Spinal cord (tissue), 10 donors: ENCODE measurements around the gene SIAE. TPM values are rescaled to one million over a fixed set of nuclear protein-coding genes. Genes with fewer than 3 reads are reported as not detected.
A peak's percentile ranks its signal among the peaks of the same experiment; 100 is the strongest.

Experiments used
- DNase-seq, 6 donors: peaks; one replicate each; pipeline versions ENCODE4 v3.0.0 to v3.0.0-alpha.2; 2013 to 2015; ENCODE audit warnings: low spot score in 6 of 6, low read depth in 4 of 6
- H3K27ac ChIP-seq: one replicate; pipeline ENCODE4 v1.5.1; 2013; ENCODE audit warnings: low read depth, low read length, control low read depth
- H3K27me3 ChIP-seq: one replicate; pipeline ENCODE4 v1.6.1; 2013; ENCODE audit warnings: low read length; ENCODE audit not compliant: control insufficient read depth, insufficient read depth
- H3K36me3 ChIP-seq: one replicate; pipeline ENCODE4 v1.6.1; 2013; ENCODE audit warnings: low read length; ENCODE audit not compliant: control insufficient read depth, insufficient read depth
- H3K4me1 ChIP-seq: one replicate; pipeline ENCODE4 v1.6.1; 2013; ENCODE audit warnings: low read length; ENCODE audit not compliant: control insufficient read depth, insufficient read depth
- H3K4me3 ChIP-seq: one replicate; pipeline ENCODE4 v1.5.1; 2013; ENCODE audit warnings: low read depth, low read length, control low read depth
- H3K9me3 ChIP-seq: one replicate; pipeline ENCODE4 v1.6.1; 2013; ENCODE audit warnings: low read length; ENCODE audit not compliant: control insufficient read depth, insufficient read depth
- WGBS: methylation state at CpG from one replicate; pipeline ENCODE4 v1.1.5; 2013; ENCODE audit warnings: missing lambda C conversion rate; ENCODE audit not compliant: insufficient coverage; 5-methylcytosine and 5-hydroxymethylcytosine counted together
- polyA plus RNA-seq, 2 donors: library from polyadenylated mRNA; unstranded; fragments of 120-200 nt; gene quantifications; one replicate each; pipeline ENCODE4 v1.2.1, GENCODE V29; 2013; ENCODE audit not compliant: insufficient read length in 2 of 2
- total RNA-seq, 2 donors: library from RNA; depleted of rRNA in 1 of 2; stranded (reverse); fragments of 120-200 nt in 1 of 2; fragments of >200 nt in 1 of 2; gene quantifications; one replicate each; pipeline versions ENCODE4 v1.2.3 to v1.2.4, GENCODE V29; 2013 to 2014
- donor health status: healthy.

The SIAE gene
- total and polyA plus RNA-seq, 4 donors = 17.0 to 31.1 (median 30.1) TPM

DNA sequence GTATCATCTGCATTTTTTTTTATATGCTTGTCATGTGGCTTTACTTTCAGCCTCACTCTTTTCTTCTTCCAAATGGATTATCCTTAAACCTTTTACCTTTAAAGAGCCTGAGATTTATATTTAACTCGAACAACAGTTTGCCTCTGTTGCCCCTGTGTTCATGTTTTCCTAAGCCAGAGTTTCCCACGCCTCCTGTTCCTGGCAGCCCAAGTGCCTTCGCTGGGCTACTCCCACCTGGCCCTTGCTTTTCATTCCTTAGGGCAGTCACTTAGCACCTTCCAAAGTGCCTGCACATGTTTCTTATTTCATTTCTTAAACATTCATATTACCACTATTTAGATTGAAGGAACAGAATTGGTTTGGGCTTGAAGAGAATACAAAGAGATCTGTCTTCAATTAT is 37.6 kb downstream of the SIAE start:
- H3K27me3 ChIP-seq = no peaks in the 10 kb centered on the region
- H3K4me1 ChIP-seq = no peaks in the 10 kb centered on the region
- 80% methylated on average over 3 of the region's 3 CpGs for WGBS
- no peak overlapping the region for H3K27ac ChIP-seq
- no peak for DNase-seq
- no peaks in the 10 kb centered on the region for H3K9me3 ChIP-seq
- H3K36me3 ChIP-seq = peaks cover 30% of the 10 kb centered on the region
- H3K4me3 ChIP-seq = no peak overlapping the region

GRCh38 chr11:124633355-124633754 is 40.2 kb downstream of the SIAE start:
- H3K27ac ChIP-seq = no peak overlapping the region
- H3K4me1 ChIP-seq = no peaks in the 10 kb centered on the region
- H3K4me3 ChIP-seq = no peak overlapping the region
- H3K27me3 ChIP-seq = no peaks in the 10 kb centered on the region
- no CpG with 5 or more reads among the region's 1 CpG for WGBS
- DNase-seq = no peak
- H3K9me3 ChIP-seq = no peaks in the 10 kb centered on the region
- H3K36me3 ChIP-seq = peaks cover 35% of the 10 kb centered on the region

GRCh38 chr11:124629961-124630360 is 43.6 kb downstream of the SIAE start:
- H3K27ac ChIP-seq = no peak overlapping the region
- no peaks in the 10 kb centered on the region for H3K9me3 ChIP-seq
- peaks cover 28% of the 10 kb centered on the region for H3K36me3 ChIP-seq
- H3K4me3 ChIP-seq = no peak overlapping the region
- 91% methylated on average over 1 of the region's 4 CpGs for WGBS
- H3K27me3 ChIP-seq = no peaks in the 10 kb centered on the region
- H3K4me1 ChIP-seq = no peaks in the 10 kb centered on the region
- no peak for DNase-seq

GRCh38 chr11:124627546-124627945 is 46.0 kb downstream of the SIAE start:
- H3K4me1 ChIP-seq = no peaks in the 10 kb centered on the region
- no peak overlapping the region for H3K27ac ChIP-seq
- DNase-seq = no peak
- H3K27me3 ChIP-seq = no peaks in the 10 kb centered on the region
- no peaks in the 10 kb centered on the region for H3K9me3 ChIP-seq
- no peak overlapping the region for H3K4me3 ChIP-seq
- 100% methylated on average over 1 of the region's 5 CpGs for WGBS
- peaks cover 22% of the 10 kb centered on the region for H3K36me3 ChIP-seq

DNA sequence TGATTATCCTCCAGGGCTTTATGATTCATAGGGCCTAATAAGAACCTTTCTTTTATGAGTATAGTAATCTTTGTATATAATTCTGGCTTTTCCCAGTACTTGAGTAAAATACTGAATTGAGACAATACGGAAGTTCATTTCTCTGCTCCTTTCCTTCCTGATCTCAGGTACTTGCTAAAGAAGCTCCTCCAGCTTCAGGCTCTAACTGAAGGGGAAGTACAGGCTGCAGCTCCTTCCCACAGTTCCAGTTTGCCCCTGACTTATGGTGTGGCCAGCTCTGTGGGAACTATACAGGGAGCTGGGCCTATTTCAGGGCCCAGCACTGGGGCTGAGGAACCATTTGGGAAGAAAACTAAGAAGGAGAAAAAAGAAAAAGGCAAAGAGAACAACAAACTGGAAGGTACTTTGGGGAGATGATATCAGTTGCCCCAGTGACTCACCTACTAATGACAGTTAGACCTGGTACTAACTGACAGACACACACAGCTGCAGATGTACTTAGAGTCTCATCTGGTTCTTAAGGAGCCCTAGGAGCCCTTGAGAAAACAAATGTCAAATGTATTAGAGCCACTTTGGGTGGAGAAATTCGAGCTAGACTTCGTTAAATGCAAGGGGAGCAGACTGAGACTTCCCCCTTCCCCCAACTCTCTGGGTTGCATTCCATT is 47.9 kb downstream of the SIAE start:
- H3K4me3 ChIP-seq = no peak overlapping the region
- no peak for DNase-seq
- no peaks in the 10 kb centered on the region for H3K27me3 ChIP-seq
- H3K27ac ChIP-seq = no peak overlapping the region
- H3K9me3 ChIP-seq = no peaks in the 10 kb centered on the region
- WGBS = 100% methylated on average over 1 of the region's 3 CpGs
- peaks cover 9% of the 10 kb centered on the region for H3K36me3 ChIP-seq
- H3K4me1 ChIP-seq = no peaks in the 10 kb centered on the region

DNA sequence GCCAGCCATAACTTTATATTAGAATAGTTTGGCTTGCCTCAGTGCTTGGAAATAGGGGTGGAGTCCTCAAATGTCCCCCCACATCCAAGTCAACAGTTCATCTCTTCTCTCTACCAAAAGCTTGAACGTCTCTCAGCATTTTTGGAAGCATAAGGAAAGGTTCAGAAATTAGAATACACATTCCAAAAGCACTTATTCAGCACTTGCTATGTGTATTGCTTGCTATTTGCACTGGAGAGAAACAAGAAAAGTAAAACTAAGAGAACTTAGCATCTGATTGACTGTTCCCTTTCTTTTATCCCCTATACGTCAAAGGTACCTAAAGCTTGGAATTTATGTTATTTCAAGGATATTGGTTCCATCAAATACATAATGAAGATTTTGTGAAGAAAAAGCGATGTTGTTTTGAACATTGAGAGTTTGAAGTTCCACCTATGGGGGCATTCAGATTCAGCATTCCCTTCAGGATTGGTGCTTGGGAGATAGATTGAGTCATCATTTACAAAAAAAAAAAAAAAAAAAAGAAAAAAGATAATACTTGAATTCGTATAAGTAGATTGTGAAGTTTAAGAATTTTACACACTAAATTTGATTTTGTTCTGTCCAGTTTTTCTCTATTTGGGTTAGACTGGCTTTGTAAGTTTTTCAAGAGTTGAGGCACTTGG is 49.5 kb downstream of the SIAE start:
- Histone ChIP-seq H3K27me3 (no peaks in the 10 kb centered on the region), H3K4me3 (peak overlapping the region; percentile 92), H3K9me3 (no peaks in the 10 kb centered on the region), H3K27ac (no peak overlapping the region), H3K36me3 (peaks cover 6% of the 10 kb centered on the region), H3K4me1 (no peaks in the 10 kb centered on the region)
- DNase-seq = no peak
- no CpG with 5 or more reads among the region's 4 CpGs for WGBS

DNA sequence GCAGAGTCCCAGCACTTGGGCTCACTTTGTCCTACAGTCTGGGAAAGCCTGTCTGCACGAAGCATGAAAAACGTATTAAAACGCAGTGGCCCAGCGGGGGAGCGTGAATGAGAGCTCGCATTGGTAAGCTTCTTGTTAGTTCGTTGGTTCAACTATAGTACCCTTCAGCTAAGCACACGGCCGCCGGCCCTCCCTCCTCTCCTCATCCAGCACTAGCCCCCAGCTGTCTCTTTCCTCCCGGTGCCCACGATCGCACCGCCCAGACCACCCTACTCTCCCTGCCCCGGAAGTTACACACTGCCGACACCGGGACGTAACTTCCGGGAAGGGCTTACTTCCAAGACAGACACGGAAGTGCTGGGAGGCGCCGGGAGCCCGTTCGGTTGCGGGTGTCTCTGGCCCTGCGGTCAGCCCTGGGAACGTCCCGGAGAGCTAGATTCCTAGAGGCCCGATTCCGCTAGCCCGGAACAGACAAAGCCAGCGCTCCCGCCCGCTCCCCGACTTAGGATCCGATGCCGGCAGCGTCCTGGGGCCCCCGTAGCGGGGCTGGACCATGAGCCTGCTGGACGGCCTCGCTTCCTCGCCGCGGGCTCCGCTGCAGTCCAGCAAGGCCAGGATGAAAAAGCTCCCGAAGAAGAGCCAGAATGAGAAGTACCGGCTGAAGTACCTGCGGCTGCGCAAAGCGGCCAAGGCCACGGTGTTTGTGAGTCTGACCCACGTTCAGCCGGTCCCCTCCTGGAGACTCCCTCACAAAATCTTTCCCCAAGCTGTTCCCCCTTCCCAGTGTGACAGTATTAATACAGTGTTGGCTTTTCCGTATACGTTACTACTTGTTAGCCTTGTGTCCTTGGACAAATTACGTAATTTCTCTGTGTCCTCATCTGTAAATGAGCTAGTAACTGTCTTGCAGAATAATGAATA is 50.7 kb downstream of the SIAE start, which contains the start of gene TBRG1:
TBRG1 (plus strand) TSS at position 334 of the 921 bp plus-strand sequence; CDS start at position 554, 220 bp downstream.
- peaks cover 6% of the 10 kb centered on the region for H3K36me3 ChIP-seq
- no peaks in the 10 kb centered on the region for H3K9me3 ChIP-seq
- 0% methylated on average over 53 of the region's 57 CpGs for WGBS
- DNase-seq = peak; percentile 85 to 99 (median 93)
- H3K4me1 ChIP-seq = no peaks in the 10 kb centered on the region
- peak within 1 kb of the TSS; percentile 92 for H3K4me3 ChIP-seq
- H3K27ac ChIP-seq = peak within 1 kb of the TSS; percentile 93
- no peaks in the 10 kb centered on the region for H3K27me3 ChIP-seq

DNA sequence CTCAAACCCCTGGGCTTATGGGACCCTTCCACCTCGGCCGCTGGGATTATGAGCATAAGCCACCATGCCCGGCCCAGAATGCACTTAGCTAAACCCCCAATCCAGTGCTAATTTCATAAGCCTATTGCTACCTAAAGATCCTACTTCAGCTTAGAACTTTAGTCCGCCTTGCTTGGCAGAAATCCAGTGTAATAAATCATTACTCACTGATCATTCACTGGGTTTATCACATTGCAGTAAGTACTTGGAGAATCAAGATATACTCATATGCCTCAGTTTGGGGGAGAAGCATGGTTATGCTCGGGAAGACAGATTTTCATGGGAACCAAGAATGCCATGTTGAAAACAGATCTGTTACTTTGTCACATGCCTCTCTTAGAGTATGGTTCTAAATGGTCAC is 54.7 kb downstream of the SIAE start:
- Histone ChIP-seq H3K27ac (no peak overlapping the region), H3K27me3 (peaks cover 3% of the 10 kb centered on the region), H3K9me3 (no peaks in the 10 kb centered on the region), H3K36me3 (no peaks in the 10 kb centered on the region), H3K4me1 (no peaks in the 10 kb centered on the region), H3K4me3 (no peak overlapping the region)
- no peak for DNase-seq
- 92% methylated on average over 3 of the region's 5 CpGs for WGBS

DNA sequence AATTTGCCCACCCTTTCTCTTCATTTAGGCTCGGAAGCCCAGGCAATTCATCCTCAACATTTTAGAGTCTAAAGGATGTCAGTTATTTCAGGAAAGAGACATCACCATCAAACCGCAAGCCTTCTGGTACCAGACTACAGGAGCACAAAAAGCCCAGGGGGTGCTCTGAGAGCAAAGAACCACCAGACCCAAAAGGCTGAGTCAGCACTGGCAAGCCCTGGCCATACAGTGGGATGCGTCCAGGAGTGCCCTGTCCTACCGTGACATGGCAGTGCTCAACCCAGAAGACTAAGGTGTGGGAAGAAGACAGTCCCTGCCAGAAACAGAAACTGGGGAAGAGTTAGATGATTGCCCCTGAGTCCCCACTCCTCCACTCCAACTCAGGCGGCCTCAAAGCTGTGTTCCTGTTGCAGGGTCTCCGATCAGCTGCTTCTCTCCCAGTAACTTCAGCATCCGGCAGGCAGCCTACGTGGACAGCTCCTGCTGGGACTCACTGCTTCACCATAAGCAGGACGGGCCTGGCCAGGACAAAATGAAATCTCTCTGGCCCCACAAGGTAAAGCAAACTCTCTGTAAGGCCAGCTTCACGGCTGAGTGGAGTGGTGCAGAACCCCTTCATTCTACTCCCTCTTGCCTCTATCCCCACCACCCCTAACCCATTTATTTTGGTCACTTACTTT is 60.8 kb downstream of the SIAE start:
- Histone ChIP-seq H3K9me3 (no peaks in the 10 kb centered on the region), H3K27ac (no peak overlapping the region), H3K27me3 (peaks cover 3% of the 10 kb centered on the region), H3K4me1 (no peaks in the 10 kb centered on the region), H3K4me3 (no peak overlapping the region), H3K36me3 (no peaks in the 10 kb centered on the region)
- WGBS = 67% methylated on average over 9 of the region's 10 CpGs
- no peak for DNase-seq
